Endothelial cell of umbilical vein (primary cell): ENCODE data around the gene BNC2. TPM values are rescaled to one million over a fixed set of nuclear protein-coding genes. Genes with fewer than 3 reads are reported as not detected.

ENCODE experiments used
- BruUV-seq: library from RNA; stranded (reverse); fragments of 400-500 nt; replicated peaks from 2 replicates; lab custom pipeline; 2021; lab: Mats Ljungman, UMichigan
- CTCF ChIA-PET: fragments of 300-600, 350-600 bp; sonication (Branson Sonifier 250); formaldehyde crosslinking; loops from one replicate; lab custom pipeline; 2021; ENCODE audit warnings: antibody characterized with exemption, inconsistent platforms; lab: Charles Lee
- POLR2A ChIA-PET: fragments of 300-600, 350-600 bp; sonication (Branson Sonifier 250); formaldehyde crosslinking; loops from one replicate; lab custom pipeline; 2021; ENCODE audit warnings: antibody characterized with exemption, inconsistent platforms; lab: Charles Lee
- DNase-seq: peaks from one replicate; pipeline ENCODE4 v3.0.0-alpha.2; 2011; ENCODE audit warnings: low read depth, low spot score
- FAIRE-seq: peaks from 2 replicates; lab custom pipeline; 2011; peaks lifted over from hg19 to GRCh38; lab: Jason Lieb, UNC
- H2AFZ ChIP-seq: 2 replicates; pipeline ENCODE4 v1.6.0; 2012; ENCODE audit warnings: low read depth, low read length, control low read depth, inconsistent platforms
- H3K27ac ChIP-seq: 2 replicates; pipeline ENCODE4 v1.5.1; 2011; ENCODE audit warnings: low read depth, mild to moderate bottlenecking, control low read depth, low read length, moderate library complexity; ENCODE audit not compliant: insufficient read depth
- H3K27me3 ChIP-seq, 2 experiments: 2 replicates each; pipeline versions ENCODE4 v1.6.0 to v1.6.1; 2011; ENCODE audit warnings: low read length in 2 of 2, mixed read lengths in 1 of 2; ENCODE audit not compliant: control insufficient read depth in 2 of 2, insufficient read depth in 2 of 2
- H3K36me3 ChIP-seq, 2 experiments: 2 replicates in 1 of 2; 3 replicates in 1 of 2; pipeline ENCODE4 v1.5.1; 2011; ENCODE audit warnings: low read length in 2 of 2, mild to moderate bottlenecking in 1 of 2, moderate library complexity in 1 of 2; ENCODE audit not compliant: control insufficient read depth in 2 of 2, insufficient read depth in 2 of 2; ENCODE audit errors: extremely low read depth in 1 of 2
- H3K4me1 ChIP-seq: 3 replicates; pipeline ENCODE4 v1.5.1; 2011; ENCODE audit warnings: mild to moderate bottlenecking, low read length; ENCODE audit not compliant: control insufficient read depth, insufficient read depth; ENCODE audit errors: extremely low read depth
- H3K4me2 ChIP-seq: 2 replicates; pipeline ENCODE4 v1.6.1; 2011; ENCODE audit warnings: low read length, control low read depth, mixed read lengths; ENCODE audit not compliant: insufficient read depth
- H3K4me3 ChIP-seq, 3 experiments: fragments of 200-600 bp in 1 of 3; sonication (generic), shearing (Covaris generic) in 1 of 3; replicated peaks in 1 of 3; 2 replicates each; pipeline ENCODE4 v1.5.1; 2011 to 2016; ENCODE audit warnings: control low read depth in 3 of 3, low read length in 3 of 3, mild to moderate bottlenecking in 2 of 3, inconsistent platforms in 1 of 3, low read depth in 1 of 3, moderate library complexity in 1 of 3; ENCODE audit not compliant: insufficient read depth in 1 of 3
- H3K79me2 ChIP-seq: 2 replicates; pipeline ENCODE4 v1.6.0; 2012; ENCODE audit warnings: low read length, inconsistent platforms; ENCODE audit not compliant: control insufficient read depth, insufficient read depth
- H3K9ac ChIP-seq: replicated peaks from 2 replicates; pipeline ENCODE3; 2011; ENCODE audit warnings: low read length, control low read depth; ENCODE audit not compliant: insufficient read depth; ENCODE audit errors: extremely low read depth
- H3K9me1 ChIP-seq: replicated peaks from 3 replicates; pipeline ENCODE4 v1.6.0; 2011; ENCODE audit warnings: mild to moderate bottlenecking, low read length; ENCODE audit not compliant: control insufficient read depth, insufficient read depth; ENCODE audit errors: extremely low read depth
- H3K9me3 ChIP-seq: replicated peaks from 2 replicates; pipeline ENCODE4 v1.5.1; 2012; ENCODE audit warnings: low read length, inconsistent platforms; ENCODE audit not compliant: control insufficient read depth, insufficient read depth
- H4K20me1 ChIP-seq: replicated peaks from 2 replicates; pipeline ENCODE3; 2011; ENCODE audit warnings: mild to moderate bottlenecking, low read length; ENCODE audit not compliant: control insufficient read depth, insufficient read depth; ENCODE audit errors: extremely low read depth
- EZH2 ChIP-seq: IDR thresholded peaks from 2 replicates; pipeline ENCODE4 v1.6.1; 2012; ENCODE audit warnings: borderline replicate concordance, low read depth, mild to moderate bottlenecking, moderate library complexity, low read length, inconsistent platforms; ENCODE audit not compliant: severe bottlenecking
- FOS ChIP-seq: IDR thresholded peaks from 2 replicates; pipeline ENCODE4 v1.6.1; 2011; ENCODE audit warnings: mild to moderate bottlenecking, low read length, moderate library complexity, borderline replicate concordance; ENCODE audit not compliant: insufficient read depth
- GATA2 ChIP-seq: IDR thresholded peaks from 2 replicates; pipeline ENCODE4 v1.7.0; 2011; ENCODE audit warnings: low read depth, mild to moderate bottlenecking, moderate library complexity, mixed read lengths, low read length; ENCODE audit not compliant: insufficient read length, insufficient read depth
- JUN ChIP-seq: IDR thresholded peaks from 2 replicates; pipeline ENCODE4 v1.6.1; 2011; ENCODE audit warnings: borderline replicate concordance, low read depth; ENCODE audit not compliant: insufficient read length, insufficient read depth
- MYC ChIP-seq: IDR thresholded peaks from one replicate; pipeline ENCODE4 v1.6.1; 2011; ENCODE audit warnings: mild to moderate bottlenecking, low read depth, low read length
- POLR2A ChIP-seq: IDR thresholded peaks from 2 replicates; pipeline ENCODE4 v1.6.1; 2012; ENCODE audit warnings: low read depth, mild to moderate bottlenecking, control low read depth, low read length
- POLR2AphosphoS5 ChIP-seq: IDR thresholded peaks from 2 replicates; pipeline ENCODE4 v1.6.1; 2012; ENCODE audit warnings: low read depth, mild to moderate bottlenecking, control low read depth, low read length, moderate library complexity; ENCODE audit not compliant: insufficient read depth
- dilution Hi-C: fragments of 300-500 bp; cut with MboI; formaldehyde crosslinking; loops from one replicate; pipeline ENCODE4 v1.15.0; 2019; ENCODE audit warnings: low sequenced_read_pairs; ENCODE audit not compliant: extremely low pct_ligation_motif_present
- intact Hi-C: fragments of 100-400 bp; cut with micrococcal nuclease; formaldehyde crosslinking; loops from one replicate; pipeline ENCODE4 v1.10.0; 2022
- polyA plus RNA-seq, 4 experiments: library from polyadenylated mRNA; depleted of rRNA in 3 of 4; stranded (reverse) in 3 of 4; unstranded in 1 of 4; fragments of >200 nt; gene quantifications; 2 replicates each; pipeline versions ENCODE4 v1.2.1 to v1.2.3, GENCODE V29; 2011 to 2012; ENCODE audit warnings: missing spikeins in 1 of 4
- total RNA-seq: library from RNA; stranded (reverse); gene quantifications from 2 replicates; pipeline ENCODE4 v1.2.3, GENCODE V29; 2021
- TF ChIP-seq, protein P1 (sequence below), 2 donors: IDR thresholded peaks; 1 replicate in 1 of 2; 2 replicates in 1 of 2; pipeline ENCODE4 v1.5.1; 2011; ENCODE audit warnings: low read length in 2 of 2, mild to moderate bottlenecking in 2 of 2, moderate library complexity in 2 of 2, control low read depth in 1 of 2, inconsistent platforms in 1 of 2, low read depth in 1 of 2; ENCODE audit not compliant: insufficient read depth in 1 of 2; ENCODE audit errors: extremely low read depth in 1 of 2
- TF ChIP-seq, protein P2 (sequence below): IDR thresholded peaks from 2 replicates; pipeline ENCODE4 v1.6.1; 2011; ENCODE audit not compliant: insufficient read depth, insufficient read length

The BNC2 gene
- total and polyA plus RNA-seq, 2 donors (not counting 3 experiments of a cell fraction or from before 2014, with no cell fraction given) = 12.1 to 34.3 TPM

DNA sequence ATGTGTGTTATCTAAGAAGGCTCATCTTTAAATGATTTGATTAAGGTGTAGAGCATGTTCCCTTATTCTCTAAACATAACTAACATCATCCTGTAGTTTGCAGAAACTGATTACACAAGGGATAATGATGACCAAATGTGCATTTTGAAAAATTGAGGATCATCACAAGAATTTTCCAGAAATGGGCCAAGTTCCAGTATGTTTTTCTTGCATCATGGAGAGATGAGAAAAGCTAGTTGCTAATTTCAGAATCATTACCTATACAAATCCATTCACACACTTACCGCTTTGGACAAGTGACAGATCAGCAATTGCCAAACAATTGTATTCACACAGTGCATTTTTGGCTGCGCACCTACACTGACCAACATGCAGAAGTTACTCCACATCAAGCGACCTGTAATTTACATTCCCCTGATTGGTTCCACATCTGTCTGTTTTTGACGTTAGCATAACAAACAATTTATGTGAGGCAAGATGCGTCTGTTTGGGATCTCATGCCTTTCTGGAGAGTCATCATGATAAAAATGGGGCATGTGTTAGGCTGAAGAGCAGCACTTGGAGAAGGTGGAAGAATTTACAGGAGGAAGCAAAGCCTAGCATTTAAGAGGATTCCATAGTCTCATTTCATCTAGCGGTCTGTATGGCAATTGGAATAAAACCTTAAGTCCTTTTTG lies 2.8 kb upstream of the BNC2 start:
- no peak overlapping the region for H3K4me3 ChIP-seq
- intact Hi-C loops = loop anchor here (10.0 kb wide), 1 partner anchor 358 kb away; no protein-coding TSS in a partner anchor
- H2AFZ ChIP-seq = no peak overlapping the region
- TF ChIP-seq EZH2 (no peak), MYC (no peak), POLR2AphosphoS5 (no peak), GATA2 (no peak), FOS (no peak), JUN (no peak), POLR2A (no peak)
- TF ChIP-seq, protein P1, sequence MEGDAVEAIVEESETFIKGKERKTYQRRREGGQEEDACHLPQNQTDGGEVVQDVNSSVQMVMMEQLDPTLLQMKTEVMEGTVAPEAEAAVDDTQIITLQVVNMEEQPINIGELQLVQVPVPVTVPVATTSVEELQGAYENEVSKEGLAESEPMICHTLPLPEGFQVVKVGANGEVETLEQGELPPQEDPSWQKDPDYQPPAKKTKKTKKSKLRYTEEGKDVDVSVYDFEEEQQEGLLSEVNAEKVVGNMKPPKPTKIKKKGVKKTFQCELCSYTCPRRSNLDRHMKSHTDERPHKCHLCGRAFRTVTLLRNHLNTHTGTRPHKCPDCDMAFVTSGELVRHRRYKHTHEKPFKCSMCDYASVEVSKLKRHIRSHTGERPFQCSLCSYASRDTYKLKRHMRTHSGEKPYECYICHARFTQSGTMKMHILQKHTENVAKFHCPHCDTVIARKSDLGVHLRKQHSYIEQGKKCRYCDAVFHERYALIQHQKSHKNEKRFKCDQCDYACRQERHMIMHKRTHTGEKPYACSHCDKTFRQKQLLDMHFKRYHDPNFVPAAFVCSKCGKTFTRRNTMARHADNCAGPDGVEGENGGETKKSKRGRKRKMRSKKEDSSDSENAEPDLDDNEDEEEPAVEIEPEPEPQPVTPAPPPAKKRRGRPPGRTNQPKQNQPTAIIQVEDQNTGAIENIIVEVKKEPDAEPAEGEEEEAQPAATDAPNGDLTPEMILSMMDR (IDR thresholded peaks at IDR 0.05; ENCODE audit: extremely low read depth in 1 of 2, insufficient read depth in 1 of 2, low read depth in 1 of 2, low read length in 2 of 2) = no peak
- TF ChIP-seq, protein P2, sequence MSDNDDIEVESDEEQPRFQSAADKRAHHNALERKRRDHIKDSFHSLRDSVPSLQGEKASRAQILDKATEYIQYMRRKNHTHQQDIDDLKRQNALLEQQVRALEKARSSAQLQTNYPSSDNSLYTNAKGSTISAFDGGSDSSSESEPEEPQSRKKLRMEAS = no peak
- no peaks in the 10 kb centered on the region for H3K9me1 ChIP-seq
- no peak for DNase-seq
- H3K9me3 ChIP-seq = no peaks in the 10 kb centered on the region
- no peak overlapping the region for H3K9ac ChIP-seq
- ChIA-PET POLR2A (no interaction called here), CTCF (no interaction called here)
- H4K20me1 ChIP-seq = no peaks in the 10 kb centered on the region
- FAIRE-seq = no peak
- dilution Hi-C loops = no loop called here
- H3K36me3 ChIP-seq = no peaks in the 10 kb centered on the region
- H3K79me2 ChIP-seq = no peaks in the 10 kb centered on the region
- no TSS peak for BruUV-seq
- H3K4me1 ChIP-seq = peaks cover 7% of the 10 kb centered on the region
- peaks cover 2 to 3% of the 10 kb centered on the region in 2 experiments for H3K27me3 ChIP-seq
- no peak overlapping the region for H3K27ac ChIP-seq
- no peak overlapping the region for H3K4me2 ChIP-seq
